SK-N-SH (cell line): ENCODE results near the gene PPP1R2C. TPM values are rescaled to one million over a fixed set of nuclear protein-coding genes. Genes with fewer than 3 reads are reported as not detected.

ENCODE experiments used
- SIN3A ChIP-seq: IDR thresholded peaks from 2 replicates; pipeline ENCODE4 v1.6.1; 2012; ENCODE audit warnings: low read depth, mild to moderate bottlenecking, low read length, moderate library complexity, borderline replicate concordance
- ZBTB33 ChIP-seq: IDR thresholded peaks from 2 replicates; pipeline ENCODE4 v1.4.0; 2012; ENCODE audit warnings: low read depth, borderline replicate concordance
- polyA plus RNA-seq, 3 experiments: library from polyadenylated mRNA; depleted of rRNA; stranded (reverse); fragments of >200 nt; gene quantifications; 2 replicates each; pipeline ENCODE4 v1.2.3, GENCODE V29; 2012

PPP1R2C gene
- polyA plus RNA-seq, 1 of the 3 experiments (the other 2 are of a cell fraction), result not detected

GRCh38 chrX:42732506-42732905 lies 45.5 kb downstream of the PPP1R2C start (continued):
- TF ChIP-seq ZBTB33 (no peak), SIN3A (no peak)
